Mesenchymal stem cell (in vitro differentiated cells and primary cell): ENCODE data around the gene IMMP2L.
"Not testable (repeated sequence)": the region's sequence is repeated elsewhere in the genome, so short reads cannot be mapped to it uniquely, and the experiment has no call there.

Experiments used
- DNase-seq: peaks from one replicate; pipeline ENCODE4 v3.0.0-alpha.2; 2013
- H2AFZ ChIP-seq: one replicate; pipeline ENCODE4 v1.6.1; 2013; ENCODE audit warnings: low read depth, mild to moderate bottlenecking, control low read depth, inconsistent platforms, low read length, moderate library complexity
- H2AK5ac ChIP-seq: 2 replicates; pipeline ENCODE4 v1.6.1; 2013; ENCODE audit warnings: low read length, moderate library complexity, mild to moderate bottlenecking, inconsistent platforms; ENCODE audit not compliant: severe bottlenecking
- H2BK120ac ChIP-seq: one replicate; pipeline ENCODE4 v1.6.1; 2013; ENCODE audit warnings: low read depth, mild to moderate bottlenecking, inconsistent platforms, low read length, moderate library complexity
- H2BK12ac ChIP-seq, 2 experiments: one replicate each; pipeline ENCODE4 v1.6.1; 2013; ENCODE audit warnings: inconsistent platforms in 2 of 2, low read length in 2 of 2, mild to moderate bottlenecking in 2 of 2, moderate library complexity in 2 of 2, control low read depth in 1 of 2
- H2BK15ac ChIP-seq: one replicate; pipeline ENCODE4 v1.6.1; 2013; ENCODE audit warnings: mild to moderate bottlenecking, low read depth, inconsistent platforms; ENCODE audit not compliant: poor library complexity, severe bottlenecking
- H2BK5ac ChIP-seq: 2 replicates; pipeline ENCODE4 v1.6.1; 2013; ENCODE audit warnings: low read depth, mild to moderate bottlenecking, low read length, control low read depth, inconsistent platforms; ENCODE audit not compliant: poor library complexity, severe bottlenecking
- H3K14ac ChIP-seq, 2 experiments: one replicate each; pipeline ENCODE4 v1.6.1; 2013; ENCODE audit warnings: inconsistent platforms in 2 of 2, low read length in 2 of 2, control low read depth in 1 of 2, mild to moderate bottlenecking in 1 of 2, moderate library complexity in 1 of 2
- H3K18ac ChIP-seq, 2 experiments: one replicate each; pipeline ENCODE4 v1.6.1; 2013; ENCODE audit warnings: inconsistent platforms in 2 of 2, low read length in 2 of 2, control low read depth in 1 of 2, low read depth in 1 of 2, mild to moderate bottlenecking in 1 of 2
- H3K23ac ChIP-seq, 2 experiments: one replicate each; pipeline ENCODE4 v1.6.1; 2013; ENCODE audit warnings: inconsistent platforms in 2 of 2, low read length in 2 of 2, mild to moderate bottlenecking in 2 of 2, moderate library complexity in 2 of 2, control low read depth in 1 of 2
- H3K27ac ChIP-seq: 2 replicates; pipeline ENCODE4 v1.5.1; 2013; ENCODE audit warnings: mild to moderate bottlenecking, moderate library complexity, low read length, control low read depth, inconsistent platforms; ENCODE audit not compliant: poor library complexity, severe bottlenecking
- H3K27me3 ChIP-seq, 2 experiments: 2 replicates each; pipeline versions ENCODE4 v1.6.1 to v1.7.0; 2013; ENCODE audit warnings: low read length in 2 of 2, mild to moderate bottlenecking in 2 of 2, moderate library complexity in 2 of 2, control low read depth in 1 of 2, inconsistent platforms in 1 of 2; ENCODE audit not compliant: control insufficient read depth in 1 of 2, insufficient read depth in 1 of 2
- H3K36me3 ChIP-seq, 2 experiments: 2 replicates each; pipeline versions ENCODE4 v1.6.1 to v1.7.0; 2013; ENCODE audit warnings: low read length in 2 of 2, control low read depth in 1 of 2, inconsistent platforms in 1 of 2, low read depth in 1 of 2, mild to moderate bottlenecking in 1 of 2; ENCODE audit not compliant: insufficient read depth in 2 of 2, control insufficient read depth in 1 of 2
- H3K4ac ChIP-seq, 2 experiments: one replicate each; pipeline ENCODE4 v1.6.1; 2013; ENCODE audit warnings: inconsistent platforms in 2 of 2, low read length in 2 of 2, mild to moderate bottlenecking in 2 of 2, moderate library complexity in 2 of 2, control low read depth in 1 of 2, low read depth in 1 of 2
- H3K4me1 ChIP-seq: 2 replicates; pipeline ENCODE4 v1.6.1; 2013; ENCODE audit warnings: low read depth, low read length, control low read depth; ENCODE audit not compliant: control insufficient read depth, insufficient read depth
- H3K4me2 ChIP-seq: 2 replicates; pipeline ENCODE4 v1.6.1; 2013; ENCODE audit warnings: low read length, mild to moderate bottlenecking, inconsistent platforms; ENCODE audit not compliant: poor library complexity, severe bottlenecking
- H3K4me3 ChIP-seq, 2 experiments: 2 replicates each; pipeline versions ENCODE4 v1.5.1 to v1.7.0; 2013; ENCODE audit warnings: low read length in 2 of 2, mild to moderate bottlenecking in 2 of 2, control low read depth in 1 of 2, low read depth in 1 of 2; ENCODE audit not compliant: insufficient read depth in 1 of 2
- H3K79me1 ChIP-seq: replicated peaks from 2 replicates; pipeline ENCODE4 v1.6.1; 2013; ENCODE audit warnings: mild to moderate bottlenecking, control low read depth, low read length, inconsistent platforms; ENCODE audit not compliant: poor library complexity, severe bottlenecking
- H3K9ac ChIP-seq: 2 replicates; pipeline ENCODE4 v1.7.0; 2013; ENCODE audit warnings: mild to moderate bottlenecking, low read length, moderate library complexity
- H3K9me3 ChIP-seq: 2 replicates; pipeline ENCODE4 v1.7.0; 2013; ENCODE audit warnings: mild to moderate bottlenecking, low read length; ENCODE audit not compliant: control insufficient read depth
- H4K8ac ChIP-seq: one replicate; pipeline ENCODE4 v1.6.1; 2013; ENCODE audit warnings: inconsistent platforms, mild to moderate bottlenecking, low read length, moderate library complexity
- H4K91ac ChIP-seq: one replicate; pipeline ENCODE4 v1.6.1; 2013; ENCODE audit warnings: mild to moderate bottlenecking, low read length, inconsistent platforms
- WGBS: methylation state at CpG from one replicate; pipeline ENCODE4 v1.1.7; 2013; ENCODE audit warnings: mixed read lengths; 5-methylcytosine and 5-hydroxymethylcytosine counted together

Gene IMMP2L

DNA sequence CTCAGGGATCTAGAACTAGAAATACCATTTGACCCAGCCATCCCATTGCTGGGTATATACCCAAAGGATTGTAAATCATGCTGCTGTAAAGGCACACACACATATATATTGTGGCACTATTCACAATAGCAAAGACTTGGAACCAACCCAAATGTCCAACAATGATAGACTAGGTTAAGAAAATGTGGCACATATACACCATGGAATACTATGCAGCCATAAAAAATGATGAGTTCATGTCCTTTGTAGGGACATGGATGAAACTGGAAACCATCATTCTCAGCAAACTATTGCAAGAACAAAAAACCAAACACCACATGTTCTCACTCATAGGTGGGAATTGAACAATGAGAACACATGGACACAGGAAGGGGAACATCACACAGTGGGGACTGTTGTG lies 56.9 kb downstream of the IMMP2L start:
- H3K4me2 ChIP-seq, H3K4me1 ChIP-seq, H2BK12ac ChIP-seq, H2BK120ac ChIP-seq, H3K14ac ChIP-seq, H3K9me3 ChIP-seq, H2AK5ac ChIP-seq, H3K18ac ChIP-seq, H3K23ac ChIP-seq, H3K4me3 ChIP-seq, H2BK5ac ChIP-seq, H3K27ac ChIP-seq, H3K36me3 ChIP-seq, H2AFZ ChIP-seq, H2BK15ac ChIP-seq, H3K27me3 ChIP-seq, H3K4ac ChIP-seq, DNase-seq, H3K9ac ChIP-seq, H4K91ac ChIP-seq, H4K8ac ChIP-seq, H3K79me1 ChIP-seq: not testable (repeated sequence)

DNA sequence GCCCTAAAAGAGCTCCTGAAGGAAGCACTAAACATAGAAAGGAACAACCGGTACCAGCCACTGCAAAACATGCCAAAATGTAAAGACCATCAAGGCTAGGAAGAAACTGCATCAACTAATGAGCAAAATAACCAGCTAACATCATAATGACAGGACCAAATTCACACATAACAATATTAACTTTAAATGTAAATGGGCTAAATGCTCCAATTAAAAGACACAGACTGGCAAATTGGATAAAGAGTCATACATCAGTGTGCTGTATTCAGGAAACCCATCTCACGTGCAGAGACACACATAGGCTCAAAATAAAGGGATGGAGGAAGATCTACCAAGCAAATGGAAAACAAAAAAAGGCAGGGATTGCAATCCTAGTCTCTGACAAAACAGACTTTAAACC lies 60.5 kb downstream of the IMMP2L start:
- H2BK12ac ChIP-seq, H4K91ac ChIP-seq, H2AFZ ChIP-seq, H3K9ac ChIP-seq, H3K18ac ChIP-seq, H3K23ac ChIP-seq, H3K9me3 ChIP-seq, H2AK5ac ChIP-seq, H2BK5ac ChIP-seq, H3K4ac ChIP-seq, H3K79me1 ChIP-seq, H3K4me3 ChIP-seq, H3K27ac ChIP-seq, H3K36me3 ChIP-seq, H3K4me1 ChIP-seq, H2BK120ac ChIP-seq, H3K14ac ChIP-seq, H3K27me3 ChIP-seq, DNase-seq, H3K4me2 ChIP-seq, H4K8ac ChIP-seq, H2BK15ac ChIP-seq: not testable (repeated sequence)
- WGBS = no CpG with 5 or more reads among the region's 2 CpGs

DNA sequence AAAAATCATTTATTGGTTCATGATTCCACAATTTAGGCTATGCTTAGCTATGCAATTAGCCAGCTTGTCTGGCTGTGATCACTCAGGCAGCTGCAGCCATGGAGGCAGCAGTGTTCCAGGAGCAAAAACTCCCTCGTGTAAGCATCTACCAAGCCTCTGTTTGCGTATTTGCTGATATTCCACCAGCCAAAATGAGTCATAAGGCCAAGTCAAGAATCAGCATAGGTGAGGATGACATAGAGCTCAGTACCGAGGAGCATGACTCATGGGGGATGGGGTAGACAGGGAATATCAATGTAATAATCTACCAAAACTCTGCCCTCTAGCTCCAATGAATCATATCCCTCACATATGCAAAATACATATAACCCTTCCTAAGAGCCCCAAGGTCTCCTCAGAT lies 63.3 kb downstream of the IMMP2L start:
- H4K8ac ChIP-seq = no peak overlapping the region
- H3K18ac ChIP-seq = no peak overlapping the region
- H3K23ac ChIP-seq = no peak overlapping the region
- H2AK5ac ChIP-seq = no peak overlapping the region
- no peak overlapping the region for H3K14ac ChIP-seq
- no peak overlapping the region for H3K9ac ChIP-seq
- H3K9me3 ChIP-seq = no peaks in the 10 kb centered on the region
- H2BK5ac ChIP-seq = no peak overlapping the region
- H2BK15ac ChIP-seq = no peak overlapping the region
- no peak overlapping the region for H3K4ac ChIP-seq
- no peak overlapping the region for H3K27ac ChIP-seq
- H2AFZ ChIP-seq = no peak overlapping the region
- H2BK120ac ChIP-seq = no peak overlapping the region
- no peaks in the 10 kb centered on the region for H3K4me1 ChIP-seq
- DNase-seq = peak; percentile 13
- H4K91ac ChIP-seq = no peak overlapping the region
- no peaks in the 10 kb centered on the region for H3K27me3 ChIP-seq
- no peak overlapping the region for H3K4me2 ChIP-seq
- 85% methylated on average over 2 of the region's 3 CpGs for WGBS
- no peak overlapping the region for H3K4me3 ChIP-seq
- H3K36me3 ChIP-seq = no peaks in the 10 kb centered on the region
- no peak overlapping the region for H2BK12ac ChIP-seq
- H3K79me1 ChIP-seq = peaks cover 3% of the 10 kb centered on the region

DNA sequence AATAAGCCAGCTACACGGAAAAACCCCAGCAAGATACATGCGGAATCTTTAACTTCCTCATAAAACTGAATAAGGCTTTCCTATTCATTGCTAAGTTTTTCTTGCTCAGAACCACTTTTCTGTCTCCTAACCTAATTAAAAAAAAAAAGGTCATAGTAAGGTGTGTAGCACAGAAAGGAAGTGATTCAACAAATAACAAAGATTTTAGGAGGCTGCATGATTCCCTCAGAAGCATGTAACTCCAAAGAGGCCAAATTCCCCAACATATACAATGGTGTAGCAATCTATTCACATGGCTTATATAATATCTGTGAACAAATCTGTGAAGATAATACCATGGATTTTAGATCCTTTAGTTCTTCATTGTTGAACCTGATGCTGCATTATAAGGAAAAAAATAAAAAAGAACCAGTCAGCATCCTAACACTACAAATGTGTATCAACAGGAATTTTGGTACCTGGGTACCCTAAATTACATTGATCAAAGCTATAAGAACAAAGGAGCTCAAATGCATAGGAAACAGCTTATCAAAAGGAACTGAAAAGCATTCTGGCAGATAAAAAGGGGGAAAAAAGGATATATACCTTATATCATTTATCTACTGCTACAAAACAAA lies 63.8 kb downstream of the IMMP2L start:
- no peak overlapping the region for H3K4me3 ChIP-seq
- no peak overlapping the region for H2BK120ac ChIP-seq
- no peak overlapping the region for H3K4me2 ChIP-seq
- H2AFZ ChIP-seq = no peak overlapping the region
- H3K4me1 ChIP-seq = no peaks in the 10 kb centered on the region
- H3K9ac ChIP-seq = no peak overlapping the region
- peaks cover 3% of the 10 kb centered on the region for H3K79me1 ChIP-seq
- no peak overlapping the region for H3K27ac ChIP-seq
- H3K14ac ChIP-seq = no peak overlapping the region
- no peak overlapping the region for H3K18ac ChIP-seq
- H3K4ac ChIP-seq = no peak overlapping the region
- no peak for DNase-seq
- H3K23ac ChIP-seq = no peak overlapping the region
- no peak overlapping the region for H2BK12ac ChIP-seq
- no peak overlapping the region for H2AK5ac ChIP-seq
- no peaks in the 10 kb centered on the region for H3K27me3 ChIP-seq
- no peak overlapping the region for H4K8ac ChIP-seq
- H2BK15ac ChIP-seq = no peak overlapping the region
- WGBS = 97% methylated on average over 2 of the region's 2 CpGs
- H4K91ac ChIP-seq = no peak overlapping the region
- H3K36me3 ChIP-seq = no peaks in the 10 kb centered on the region
- no peaks in the 10 kb centered on the region for H3K9me3 ChIP-seq
- H2BK5ac ChIP-seq = no peak overlapping the region
